Activated CD4-positive, alpha-beta T cell treated with anti-CD3 and anti-CD28 coated beads, Interleukin-2, Interleukin-4, amounts not matched to agents 100 ng/mL and 50 ng/mL, durations not matched to agents 16 hours and 8 hours (primary cell): Measurements from ENCODE around the gene FTCD.

Experiments
- DNase-seq: peaks from one replicate; pipeline ENCODE4 v3.0.0-alpha.2; 2020; ENCODE audit warnings: low spot score

FTCD gene

DNA sequence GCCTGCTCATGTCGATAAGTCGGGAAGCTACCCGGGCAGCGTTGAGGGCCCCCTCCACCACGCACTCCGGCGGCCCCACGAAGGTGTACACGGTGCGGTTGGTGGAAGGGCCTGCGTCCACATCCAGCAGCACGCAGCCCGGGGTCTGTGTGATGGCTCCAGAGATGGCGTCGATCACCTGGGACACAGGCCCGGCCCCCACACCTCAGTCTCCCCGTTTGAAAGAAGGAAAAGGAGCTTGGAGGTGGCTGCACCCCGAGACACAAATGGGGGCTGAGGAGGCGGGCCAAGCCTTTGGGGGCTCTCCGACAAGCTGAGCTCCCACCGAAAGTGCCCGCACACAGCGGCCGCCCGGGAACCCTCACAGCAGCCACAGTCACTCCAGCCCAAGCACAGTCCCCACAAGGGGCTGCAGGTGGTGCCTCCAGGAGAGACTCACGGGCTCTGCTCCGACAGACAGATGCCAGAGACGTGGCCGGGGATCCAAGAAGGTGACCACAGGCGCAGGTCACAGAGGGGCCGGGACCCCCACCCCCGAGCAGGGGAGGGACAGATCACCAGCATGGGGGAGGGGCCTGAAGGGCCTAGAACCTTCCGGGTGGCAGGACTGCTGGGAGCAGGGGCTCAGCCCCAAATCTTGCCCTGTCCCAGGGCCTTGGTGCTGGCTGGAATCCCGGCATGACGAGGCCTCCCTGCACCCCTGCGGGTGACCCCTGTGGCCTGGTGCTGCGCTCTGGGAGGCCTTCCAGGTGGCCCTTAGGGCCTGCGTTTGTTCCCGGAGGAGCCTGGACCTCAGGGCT is 1.0 kb downstream of the FTCD start:
- DNase-seq = no peak

DNA sequence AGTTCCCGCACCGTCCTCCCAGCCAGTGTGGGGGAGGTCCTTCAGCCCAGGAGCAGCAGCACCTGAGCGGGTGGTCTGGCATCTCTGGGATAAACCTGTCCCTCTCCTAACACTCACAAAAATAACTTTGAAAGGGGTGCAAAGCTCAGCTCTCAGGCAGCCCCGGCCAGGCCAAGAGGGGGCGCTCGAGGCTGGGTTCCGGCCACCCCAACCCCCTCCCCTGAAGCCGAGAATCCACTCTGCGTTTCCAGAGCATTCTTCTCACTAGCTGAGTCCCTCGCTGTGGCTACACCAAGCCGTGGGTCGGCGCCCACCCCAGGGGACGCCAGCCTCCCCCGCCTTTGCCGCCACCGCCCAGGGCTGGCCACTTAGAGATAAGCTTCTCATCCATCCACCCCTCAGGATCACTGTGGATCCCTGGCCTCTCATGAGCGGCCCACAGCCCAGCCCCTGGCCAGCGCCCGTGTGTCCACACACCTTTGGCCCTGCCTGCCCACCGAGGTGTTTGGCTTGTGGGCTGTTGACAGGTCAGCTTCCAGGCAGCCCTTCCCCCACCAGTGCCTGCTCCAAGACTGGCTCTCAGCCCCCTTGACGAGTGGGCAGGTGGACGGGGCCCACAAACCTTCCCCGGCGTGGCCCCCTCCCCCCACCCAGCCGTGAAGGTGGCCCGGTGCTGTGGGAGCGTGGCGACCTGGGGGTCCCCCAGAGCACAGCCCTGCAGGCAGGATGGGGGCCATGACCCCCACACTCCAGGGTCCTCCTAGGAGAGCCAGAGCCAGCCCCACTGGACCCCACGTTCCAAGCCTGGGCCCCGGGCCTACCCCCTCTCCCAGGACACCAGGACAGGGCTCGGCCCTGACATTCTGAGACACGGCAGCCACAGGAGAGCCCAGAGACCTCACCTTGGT is 1.9 kb downstream of the FTCD start:
- peak; percentile 29 for DNase-seq

DNA sequence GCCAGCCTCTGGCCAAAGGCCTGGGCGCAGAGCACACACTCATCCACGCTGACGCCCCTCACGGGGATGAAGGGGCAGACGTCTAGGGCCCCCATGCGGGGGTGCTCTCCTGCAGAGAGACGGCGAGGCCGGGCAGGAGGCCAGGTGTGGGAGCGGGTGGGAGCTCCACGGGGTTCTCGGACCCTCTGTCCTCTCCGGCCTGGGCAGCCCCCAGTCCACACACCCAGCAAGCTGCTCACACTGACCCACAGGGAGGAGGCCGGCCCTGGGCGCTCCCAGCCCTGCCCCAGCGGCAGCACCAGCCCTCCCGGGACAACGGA is 2.5 kb downstream of the FTCD start:
- DNase-seq = no peak

DNA sequence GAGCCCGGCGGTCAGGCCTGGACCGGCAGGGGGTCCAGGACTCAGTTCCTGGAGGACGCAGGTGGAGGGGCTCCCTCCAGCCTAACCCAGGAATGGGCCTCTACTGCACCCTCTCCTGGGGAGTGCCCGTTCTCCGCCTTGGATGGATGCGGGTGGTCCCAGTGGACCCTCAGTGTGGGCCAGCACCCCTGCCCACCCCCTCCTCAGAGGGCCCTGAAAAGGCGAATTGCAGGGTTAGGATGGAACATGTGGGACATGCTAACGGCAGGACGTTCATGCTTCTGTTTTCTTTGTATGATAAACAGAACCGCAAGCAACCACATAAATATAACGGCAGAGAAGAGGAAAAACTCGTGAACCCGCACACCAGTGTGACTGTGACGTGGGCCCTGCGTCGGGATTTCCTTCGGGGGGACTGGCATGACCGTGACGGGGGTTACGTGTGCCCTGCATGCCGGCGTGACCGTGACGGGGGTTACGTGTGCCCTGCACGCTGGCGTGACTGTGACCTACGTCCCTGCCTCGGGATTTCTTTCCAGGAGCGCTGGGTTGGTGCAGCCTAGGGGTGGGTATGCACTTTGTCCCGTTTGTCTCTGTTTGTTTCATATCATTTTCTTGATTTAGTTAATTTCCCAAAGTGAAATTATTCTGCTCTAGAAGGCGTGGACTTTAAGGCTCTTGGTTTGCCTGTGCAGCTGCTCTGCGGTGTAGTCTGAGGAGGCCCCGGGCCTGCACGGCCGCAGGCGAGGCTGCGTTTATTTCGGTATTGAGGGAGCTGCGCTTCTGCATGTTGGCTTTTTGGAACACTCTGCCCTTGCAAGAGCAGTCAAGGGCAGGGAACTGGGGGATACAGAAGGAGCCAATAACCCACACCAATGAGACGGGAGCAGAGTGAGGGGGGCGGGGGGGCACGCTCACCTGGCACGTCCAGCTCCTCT is 3.1 kb downstream of the FTCD start:
- no peak for DNase-seq

DNA sequence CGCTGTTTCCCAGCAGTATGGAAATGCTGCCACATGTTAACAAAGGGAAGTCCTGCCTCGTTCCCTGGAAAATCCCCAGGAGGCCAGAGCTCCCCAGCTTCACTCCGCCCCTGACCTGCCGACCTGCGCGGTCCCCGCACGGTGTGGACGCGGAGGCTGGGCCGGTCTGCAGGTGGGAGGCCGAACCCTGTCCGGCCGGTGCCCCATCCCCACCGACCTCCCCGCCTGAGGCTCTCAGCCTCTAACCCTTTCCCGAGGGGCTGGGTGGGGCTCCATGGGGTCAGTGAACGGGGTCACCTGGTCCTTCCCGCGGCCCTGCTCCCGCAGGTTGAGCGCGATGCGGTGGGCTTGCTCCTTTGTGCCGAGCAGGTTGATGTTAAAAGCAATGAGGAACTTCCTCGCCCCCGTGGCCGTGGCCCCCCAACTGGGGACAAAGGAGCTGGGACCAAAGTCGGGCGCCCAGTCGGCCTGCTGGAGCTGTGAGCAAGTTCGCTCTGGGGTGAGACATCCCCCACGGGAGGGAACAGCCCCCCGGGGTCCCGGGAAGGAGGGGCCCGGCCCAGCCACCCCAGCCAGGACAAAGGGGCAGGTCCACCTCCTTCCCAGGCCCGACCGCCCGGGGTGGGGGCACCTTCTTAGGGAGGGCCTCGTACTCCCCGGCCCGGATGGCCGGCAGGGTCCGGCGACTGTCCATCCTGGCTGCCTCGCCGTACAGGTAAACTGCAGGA is 4.0 kb downstream of the FTCD start:
- no peak for DNase-seq

DNA sequence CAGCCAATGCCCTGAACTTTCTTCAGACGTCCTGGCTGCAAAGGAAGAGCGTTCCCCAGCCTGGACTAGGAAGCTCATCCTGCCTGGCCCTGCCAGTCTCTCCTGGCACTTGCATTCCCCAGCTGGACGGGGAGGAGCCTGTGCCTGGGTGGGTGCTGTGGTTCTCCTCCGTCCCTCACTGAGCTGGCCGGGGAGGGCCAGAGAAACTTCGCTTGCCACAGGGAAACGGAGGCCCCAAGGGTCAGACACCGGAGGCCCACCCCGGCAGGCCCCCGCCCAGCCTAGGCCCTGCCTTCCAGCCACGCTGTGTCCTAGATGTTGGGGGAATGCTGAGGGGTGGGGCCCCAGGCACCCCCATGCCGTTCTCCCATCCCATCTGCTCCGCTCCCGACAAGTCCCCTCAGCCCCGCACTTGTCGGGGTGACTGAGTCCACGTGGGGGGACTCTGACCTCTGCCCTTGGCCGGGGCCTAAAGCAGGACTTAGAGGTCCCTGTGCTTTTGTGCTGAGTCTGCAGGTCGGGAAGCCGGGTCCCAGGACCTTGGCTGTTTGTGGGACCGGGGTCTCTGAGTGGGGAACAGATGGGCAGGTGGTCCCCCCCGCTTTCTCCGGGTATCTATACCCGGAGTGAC is 4.8 kb downstream of the FTCD start:
- DNase-seq = no peak

DNA sequence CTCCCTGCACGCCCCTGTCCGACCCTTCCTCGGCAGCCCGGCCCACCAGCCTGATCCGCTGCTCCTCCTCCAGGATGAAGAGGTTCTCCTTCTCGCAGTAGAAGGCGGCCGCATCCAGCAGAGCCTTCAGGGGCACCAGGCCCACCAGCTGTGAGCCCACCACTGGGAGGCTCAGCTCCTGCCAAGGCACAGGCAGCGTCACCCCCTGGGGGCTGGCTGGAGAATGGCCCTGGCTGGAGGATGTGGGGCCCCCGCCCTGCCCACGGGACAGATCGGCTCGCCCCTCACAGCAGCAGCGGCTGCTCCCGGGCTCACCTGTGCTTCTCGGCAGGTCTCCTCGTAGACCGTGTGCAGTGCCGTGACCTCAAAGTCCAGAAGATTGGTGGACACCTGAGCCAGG is 5.3 kb downstream of the FTCD start:
- no peak for DNase-seq

DNA sequence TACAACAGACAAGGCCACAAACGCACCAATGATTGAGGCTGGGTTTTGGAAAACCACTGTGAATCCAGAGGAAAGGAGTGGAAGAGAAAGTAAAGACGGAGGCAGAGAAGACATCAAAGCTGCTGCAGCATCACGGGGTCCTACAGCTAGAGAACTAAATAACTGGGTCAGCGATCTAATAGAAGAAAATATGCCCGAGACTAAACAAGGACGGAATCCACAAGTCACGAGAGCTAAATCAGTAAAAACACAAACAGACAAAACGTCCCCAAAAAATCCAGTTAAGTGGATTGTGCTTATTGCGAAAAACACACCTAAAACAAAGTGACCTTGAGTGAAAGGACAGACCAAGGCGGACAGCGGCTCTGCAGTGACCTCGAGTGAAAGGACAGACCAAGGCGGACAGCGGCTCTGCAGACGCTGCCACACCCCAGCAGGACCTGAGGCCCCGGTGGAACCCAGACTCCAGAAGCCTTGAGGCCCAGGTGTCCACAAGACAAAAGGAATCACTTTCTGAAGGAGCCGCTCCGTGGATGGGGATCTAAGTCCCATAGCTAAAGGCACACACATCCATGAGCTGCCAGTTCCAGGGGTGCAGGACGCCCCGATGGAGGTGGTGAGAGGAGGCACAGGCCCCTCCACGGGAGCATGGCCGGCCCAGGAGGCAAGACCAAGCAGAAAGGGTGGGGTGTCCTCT is 6.0 kb downstream of the FTCD start:
- no peak for DNase-seq

DNA sequence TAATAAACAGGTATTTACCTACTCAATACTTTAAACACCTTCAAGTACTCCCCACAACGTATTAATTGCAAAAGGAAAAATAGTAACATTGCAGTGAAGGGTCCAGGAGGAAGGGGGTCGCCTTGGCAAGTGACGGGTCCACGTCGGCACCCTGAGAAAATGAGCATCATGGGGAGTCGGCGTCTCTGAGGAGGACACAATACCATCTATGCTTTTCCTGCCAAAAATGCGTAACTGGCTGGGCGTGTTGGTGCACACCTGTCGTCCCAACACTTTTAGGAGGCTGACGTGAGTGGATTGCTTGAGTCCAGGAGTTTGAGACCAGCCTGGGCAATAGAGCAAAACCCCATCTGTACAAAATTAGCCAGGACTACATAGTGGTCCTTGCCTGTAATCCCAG is 7.3 kb downstream of the FTCD start:
- no peak for DNase-seq

DNA sequence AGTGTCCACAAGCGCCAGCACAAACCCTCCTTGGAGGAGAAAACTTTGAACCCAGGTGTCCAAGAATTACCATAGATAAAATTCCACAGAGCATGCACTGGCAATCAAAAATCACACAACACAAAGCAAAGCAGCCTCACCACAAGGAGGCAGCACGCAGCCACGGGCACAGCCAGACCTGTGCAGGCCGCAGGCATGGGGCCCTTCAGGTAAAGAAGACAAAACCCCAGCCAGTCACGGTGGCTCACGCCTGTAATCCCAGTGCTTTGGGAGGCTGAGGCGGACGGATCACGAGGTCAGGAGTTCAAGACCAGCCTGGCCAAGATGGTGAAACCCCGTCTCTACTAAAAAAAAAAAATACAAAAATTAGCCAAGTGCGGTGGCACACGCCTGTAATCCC is 8.0 kb downstream of the FTCD start:
- DNase-seq = peak; percentile 44

DNA sequence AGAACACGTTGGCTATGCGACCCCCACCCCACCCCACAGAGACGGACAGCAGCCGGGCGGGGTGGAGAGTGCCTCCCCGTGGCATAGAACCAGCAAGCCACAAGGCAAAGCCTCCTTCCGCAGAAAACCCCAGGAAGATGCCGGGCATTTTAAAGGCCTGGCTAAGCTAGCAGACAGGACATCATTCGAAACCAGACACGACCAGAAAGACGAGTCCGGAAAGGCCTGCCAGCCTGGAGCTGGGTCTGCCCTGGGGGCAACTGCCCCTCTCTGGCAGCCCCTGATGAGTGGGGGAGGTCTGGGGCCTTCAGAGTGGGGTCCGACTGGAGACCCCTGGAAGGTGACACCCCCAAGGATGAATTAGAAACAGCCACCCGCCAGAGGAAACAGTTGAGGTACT is 8.5 kb downstream of the FTCD start:
- no peak for DNase-seq

DNA sequence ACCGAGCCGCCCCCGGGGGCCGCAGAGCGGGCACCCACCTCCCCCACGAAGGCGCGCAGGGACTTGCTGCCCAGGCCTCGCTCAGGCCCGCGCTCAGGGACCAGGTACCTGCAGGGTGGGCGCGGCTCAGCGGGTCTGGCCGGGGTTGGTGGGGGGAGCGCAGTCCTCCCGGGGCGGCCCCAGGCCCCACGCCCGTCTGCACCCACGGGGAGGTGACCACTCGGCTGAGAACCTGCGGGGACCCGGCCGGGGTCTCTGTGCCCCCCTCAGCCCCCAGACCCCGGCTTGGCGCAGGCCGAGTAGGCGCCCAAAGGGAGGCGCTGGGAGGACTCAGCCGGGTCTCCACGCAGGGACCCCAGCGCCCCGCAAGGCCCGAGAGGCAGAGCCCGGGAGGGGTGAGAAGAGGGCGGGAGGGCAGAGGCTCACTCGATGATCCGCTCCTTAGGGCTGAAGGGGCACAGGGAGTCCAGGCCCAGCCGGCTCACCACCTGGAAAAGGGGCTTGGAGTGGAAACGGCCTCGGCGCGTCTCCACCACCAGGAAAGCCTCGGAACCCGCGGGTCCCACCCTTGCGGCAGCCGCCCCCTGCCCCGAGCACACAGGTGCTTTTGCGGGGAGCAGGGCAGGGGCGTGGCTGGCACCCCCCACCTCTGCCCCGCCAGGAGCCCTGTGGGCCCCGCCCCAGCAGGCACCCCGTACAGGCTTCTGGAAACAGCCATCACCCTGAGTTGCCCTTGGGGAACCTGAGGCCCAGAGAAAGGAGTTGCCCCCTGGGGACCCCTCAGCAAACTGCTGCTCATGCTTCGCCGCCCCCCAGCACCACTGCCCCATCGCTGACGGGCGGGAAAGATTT is 9.3 kb downstream of the FTCD start:
- DNase-seq = no peak

DNA sequence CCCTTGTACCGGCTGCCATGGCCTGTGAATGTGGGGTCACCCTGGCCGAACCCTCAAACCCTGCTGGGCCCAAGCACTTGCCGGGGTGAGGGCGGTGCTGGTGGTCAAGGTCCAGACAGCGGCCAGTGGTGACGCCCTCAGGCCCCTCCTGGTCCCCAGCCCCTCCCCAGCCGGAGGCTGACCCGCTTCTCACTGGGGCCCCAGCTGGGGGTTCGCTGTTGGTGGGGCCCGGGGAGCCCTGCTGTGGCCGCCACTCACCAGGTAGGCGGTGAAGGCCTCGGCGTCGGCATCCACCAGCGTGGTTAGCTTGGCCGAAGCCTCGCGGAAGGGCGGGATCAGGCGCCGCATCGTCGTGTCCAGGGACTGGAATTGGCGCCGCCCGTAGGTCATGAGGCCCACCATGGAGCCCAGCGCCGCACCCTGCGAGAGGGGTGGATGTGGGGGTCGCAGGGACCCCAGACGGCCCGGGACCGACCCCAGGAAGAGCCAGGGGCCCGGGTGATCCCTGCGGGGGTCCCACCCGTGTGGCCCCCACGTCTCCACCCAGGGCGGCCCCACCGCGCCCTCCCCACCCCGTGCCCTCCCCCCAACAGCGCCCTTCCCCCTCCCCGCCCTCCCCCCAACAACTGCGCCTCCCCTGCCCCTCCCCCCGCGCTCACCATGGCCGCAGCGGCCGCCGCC is 10.1 kb downstream of the FTCD start:
- no peak for DNase-seq

DNA sequence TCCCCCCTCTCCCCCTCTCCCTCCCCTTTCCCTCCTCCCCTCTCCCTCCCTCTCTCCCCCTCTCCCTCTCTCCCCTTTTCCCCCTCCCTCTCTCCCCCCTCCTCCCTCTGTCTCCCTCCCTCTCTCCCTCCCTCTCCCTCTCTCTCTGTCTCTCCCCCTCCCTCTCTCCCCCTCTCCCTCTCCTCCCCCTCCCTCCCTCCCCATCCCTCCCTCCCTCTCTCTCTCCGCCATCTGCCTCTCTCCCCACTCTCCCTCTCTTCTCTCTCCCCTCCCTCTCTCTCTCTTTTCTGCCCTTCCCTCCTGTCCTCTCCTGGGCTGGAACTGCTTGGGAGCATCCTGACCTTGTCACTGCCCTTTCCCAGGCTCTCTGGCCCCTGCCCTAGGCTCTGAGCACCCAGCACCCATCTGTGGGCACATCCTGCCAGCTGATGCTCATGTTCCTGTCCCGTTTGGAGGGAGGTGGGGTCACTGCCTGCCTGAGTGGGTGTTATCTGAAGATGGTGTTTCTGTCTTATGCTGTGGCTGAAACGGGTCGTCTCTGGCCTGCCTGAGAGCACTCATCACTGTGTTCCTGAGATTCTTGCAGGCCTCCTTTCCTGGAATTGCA is 10.8 kb downstream of the FTCD start:
- no peak for DNase-seq

DNA sequence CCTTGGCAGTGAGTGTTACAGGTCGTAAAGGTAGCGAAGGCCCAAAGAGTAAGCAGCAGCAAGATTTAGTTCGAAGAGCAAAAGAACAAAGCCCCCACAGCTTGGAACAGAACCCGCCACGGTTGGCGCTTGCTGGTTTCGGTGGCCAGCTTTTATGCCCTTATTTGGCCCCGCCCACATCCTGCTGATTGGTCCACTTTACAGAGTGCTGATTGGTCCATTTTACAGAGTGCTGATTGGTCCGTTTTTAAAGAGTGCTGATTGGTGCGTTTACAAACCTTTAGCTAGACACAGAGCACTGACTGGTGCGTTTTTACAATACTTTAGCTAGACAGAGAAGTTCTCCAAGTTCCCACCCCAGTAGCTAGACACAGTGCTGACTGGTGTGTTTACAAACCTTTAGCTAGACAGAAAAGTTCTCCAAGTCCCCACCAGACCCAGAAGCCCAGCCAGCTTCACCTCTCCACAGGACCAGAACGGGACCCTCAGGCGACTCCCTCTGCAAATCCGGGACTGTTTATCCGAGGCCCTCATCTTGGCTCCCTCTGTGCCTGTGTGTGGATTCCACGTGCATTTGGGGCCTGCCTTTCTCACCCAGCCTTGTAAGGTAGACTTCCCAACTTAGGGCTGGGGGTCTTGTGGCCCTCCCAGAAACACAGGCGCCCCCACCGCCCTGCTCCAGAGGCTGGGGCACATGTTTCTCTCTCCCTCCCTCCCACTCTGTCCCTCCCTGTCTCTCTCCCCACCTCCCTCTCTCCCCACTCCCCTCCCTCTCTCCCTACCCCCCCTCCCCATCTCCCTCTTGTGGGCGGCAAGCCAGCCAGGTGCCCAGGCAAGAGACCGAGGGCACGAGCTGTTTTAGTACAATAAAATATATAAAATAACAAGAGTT is 12.6 kb downstream of the FTCD start:
- DNase-seq = no peak

DNA sequence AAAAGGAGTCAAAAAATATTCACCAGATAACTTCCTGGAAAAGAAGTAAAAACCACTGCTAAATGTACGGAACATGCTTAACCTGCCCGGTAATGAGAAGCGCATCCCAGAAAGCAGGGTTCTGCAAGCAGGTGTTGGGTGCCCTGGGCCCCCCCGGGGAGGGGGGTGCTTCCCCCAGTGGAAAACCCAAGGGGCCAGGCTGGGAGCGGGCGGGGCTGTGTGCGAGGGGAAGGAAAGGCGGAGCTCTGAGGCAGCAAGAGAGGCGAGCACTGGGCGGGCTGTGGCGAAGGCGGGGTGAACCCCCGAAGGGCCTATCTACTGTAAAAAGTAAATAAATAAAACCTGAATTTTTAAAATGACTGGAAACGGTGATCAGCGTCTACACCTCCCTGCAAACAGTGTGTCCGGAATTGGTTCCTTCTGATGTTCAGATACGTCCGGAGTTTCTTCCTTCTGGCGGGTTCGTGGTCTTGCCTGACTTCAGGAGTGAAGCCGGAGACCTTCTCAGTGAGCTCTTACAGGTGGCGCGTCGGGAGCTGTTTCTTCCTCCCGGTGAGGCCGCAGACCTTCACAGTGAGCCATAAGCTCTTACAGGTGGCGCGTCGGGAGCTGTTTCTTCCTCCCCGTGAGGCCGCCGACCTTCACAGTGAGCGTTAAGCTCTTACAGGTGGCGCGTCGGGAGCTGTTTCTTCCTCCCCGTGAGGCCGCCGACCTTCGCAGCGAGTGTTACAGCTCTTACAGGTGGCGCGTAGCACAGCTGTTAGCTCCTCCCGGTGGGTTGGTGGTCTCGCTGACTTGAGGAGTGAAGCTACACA is 13.4 kb downstream of the FTCD start:
- DNase-seq = no peak
